ENCODE data around the gene AGFG2. TPM values are rescaled to one million over a fixed set of nuclear protein-coding genes. Genes with fewer than 3 reads are reported as not detected.

AGFG2 gene
- total and polyA plus RNA-seq, 2 of the 13 experiments (the other 11 are each of a cell fraction or from before 2014, with no cell fraction given): 125 to 132 TPM

- TF ChIP-seq, protein P1, sequence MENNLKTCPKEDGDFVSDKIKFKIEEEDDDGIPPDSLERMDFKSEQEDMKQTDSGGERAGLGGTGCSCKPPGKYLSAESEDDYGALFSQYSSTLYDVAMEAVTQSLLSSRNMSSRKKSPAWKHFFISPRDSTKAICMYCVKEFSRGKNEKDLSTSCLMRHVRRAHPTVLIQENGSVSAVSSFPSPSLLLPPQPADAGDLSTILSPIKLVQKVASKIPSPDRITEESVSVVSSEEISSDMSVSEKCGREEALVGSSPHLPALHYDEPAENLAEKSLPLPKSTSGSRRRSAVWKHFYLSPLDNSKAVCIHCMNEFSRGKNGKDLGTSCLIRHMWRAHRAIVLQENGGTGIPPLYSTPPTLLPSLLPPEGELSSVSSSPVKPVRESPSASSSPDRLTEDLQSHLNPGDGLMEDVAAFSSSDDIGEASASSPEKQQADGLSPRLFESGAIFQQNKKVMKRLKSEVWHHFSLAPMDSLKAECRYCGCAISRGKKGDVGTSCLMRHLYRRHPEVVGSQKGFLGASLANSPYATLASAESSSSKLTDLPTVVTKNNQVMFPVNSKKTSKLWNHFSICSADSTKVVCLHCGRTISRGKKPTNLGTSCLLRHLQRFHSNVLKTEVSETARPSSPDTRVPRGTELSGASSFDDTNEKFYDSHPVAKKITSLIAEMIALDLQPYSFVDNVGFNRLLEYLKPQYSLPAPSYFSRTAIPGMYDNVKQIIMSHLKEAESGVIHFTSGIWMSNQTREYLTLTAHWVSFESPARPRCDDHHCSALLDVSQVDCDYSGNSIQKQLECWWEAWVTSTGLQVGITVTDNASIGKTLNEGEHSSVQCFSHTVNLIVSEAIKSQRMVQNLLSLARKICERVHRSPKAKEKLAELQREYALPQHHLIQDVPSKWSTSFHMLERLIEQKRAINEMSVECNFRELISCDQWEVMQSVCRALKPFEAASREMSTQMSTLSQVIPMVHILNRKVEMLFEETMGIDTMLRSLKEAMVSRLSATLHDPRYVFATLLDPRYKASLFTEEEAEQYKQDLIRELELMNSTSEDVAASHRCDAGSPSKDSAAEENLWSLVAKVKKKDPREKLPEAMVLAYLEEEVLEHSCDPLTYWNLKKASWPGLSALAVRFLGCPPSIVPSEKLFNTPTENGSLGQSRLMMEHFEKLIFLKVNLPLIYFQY (CRISPR knock-in tag; IDR thresholded peaks at IDR 0.05; ENCODE audit: borderline replicate concordance): no peak; the same call in 1 of the 2 replicates
- TF ChIP-seq, protein P2, sequence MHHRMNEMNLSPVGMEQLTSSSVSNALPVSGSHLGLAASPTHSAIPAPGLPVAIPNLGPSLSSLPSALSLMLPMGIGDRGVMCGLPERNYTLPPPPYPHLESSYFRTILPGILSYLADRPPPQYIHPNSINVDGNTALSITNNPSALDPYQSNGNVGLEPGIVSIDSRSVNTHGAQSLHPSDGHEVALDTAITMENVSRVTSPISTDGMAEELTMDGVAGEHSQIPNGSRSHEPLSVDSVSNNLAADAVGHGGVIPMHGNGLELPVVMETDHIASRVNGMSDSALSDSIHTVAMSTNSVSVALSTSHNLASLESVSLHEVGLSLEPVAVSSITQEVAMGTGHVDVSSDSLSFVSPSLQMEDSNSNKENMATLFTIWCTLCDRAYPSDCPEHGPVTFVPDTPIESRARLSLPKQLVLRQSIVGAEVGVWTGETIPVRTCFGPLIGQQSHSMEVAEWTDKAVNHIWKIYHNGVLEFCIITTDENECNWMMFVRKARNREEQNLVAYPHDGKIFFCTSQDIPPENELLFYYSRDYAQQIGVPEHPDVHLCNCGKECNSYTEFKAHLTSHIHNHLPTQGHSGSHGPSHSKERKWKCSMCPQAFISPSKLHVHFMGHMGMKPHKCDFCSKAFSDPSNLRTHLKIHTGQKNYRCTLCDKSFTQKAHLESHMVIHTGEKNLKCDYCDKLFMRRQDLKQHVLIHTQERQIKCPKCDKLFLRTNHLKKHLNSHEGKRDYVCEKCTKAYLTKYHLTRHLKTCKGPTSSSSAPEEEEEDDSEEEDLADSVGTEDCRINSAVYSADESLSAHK (CRISPR knock-in tag; IDR thresholded peaks at IDR 0.05; ENCODE audit: borderline replicate concordance): 0 out of 2 replicates have a peak, but pooled peaks have one; percentile 37
- TF ChIP-seq, protein P3, sequence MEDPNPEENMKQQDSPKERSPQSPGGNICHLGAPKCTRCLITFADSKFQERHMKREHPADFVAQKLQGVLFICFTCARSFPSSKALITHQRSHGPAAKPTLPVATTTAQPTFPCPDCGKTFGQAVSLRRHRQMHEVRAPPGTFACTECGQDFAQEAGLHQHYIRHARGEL (CRISPR knock-in tag; IDR thresholded peaks at IDR 0.05): no peak
- TF ChIP-seq MXD4 (CRISPR knock-in tag; IDR thresholded peaks at IDR 0.05) (peak; percentile 81), HNRNPUL1 (IDR thresholded peaks at IDR 0.05; ENCODE audit: low read depth, low read length) (peak; percentile 63; the same call in 1 of the 2 replicates), RARG (CRISPR knock-in tag; IDR thresholded peaks at IDR 0.05; ENCODE audit: low read depth) (no peak), FOXA3 (CRISPR knock-in tag; IDR thresholded peaks at IDR 0.05) (peak; percentile 45; the same call in 1 of the 2 replicates), SP2 (CRISPR knock-in tag; IDR thresholded peaks at IDR 0.05) (no peak), THYN1 (CRISPR knock-in tag; IDR thresholded peaks at IDR 0.05; ENCODE audit: borderline replicate concordance, low read depth) (no peak), GZF1 (CRISPR knock-in tag; IDR thresholded peaks at IDR 0.05) (no peak), MYC (CRISPR knock-in tag; IDR thresholded peaks at IDR 0.05; ENCODE audit: borderline replicate concordance) (peak; percentile 32; the same call in 1 of the 2 replicates), NBN (conservative IDR thresholded peaks at IDR 0.05) (no peak)
- TF ChIP-seq, protein P4, sequence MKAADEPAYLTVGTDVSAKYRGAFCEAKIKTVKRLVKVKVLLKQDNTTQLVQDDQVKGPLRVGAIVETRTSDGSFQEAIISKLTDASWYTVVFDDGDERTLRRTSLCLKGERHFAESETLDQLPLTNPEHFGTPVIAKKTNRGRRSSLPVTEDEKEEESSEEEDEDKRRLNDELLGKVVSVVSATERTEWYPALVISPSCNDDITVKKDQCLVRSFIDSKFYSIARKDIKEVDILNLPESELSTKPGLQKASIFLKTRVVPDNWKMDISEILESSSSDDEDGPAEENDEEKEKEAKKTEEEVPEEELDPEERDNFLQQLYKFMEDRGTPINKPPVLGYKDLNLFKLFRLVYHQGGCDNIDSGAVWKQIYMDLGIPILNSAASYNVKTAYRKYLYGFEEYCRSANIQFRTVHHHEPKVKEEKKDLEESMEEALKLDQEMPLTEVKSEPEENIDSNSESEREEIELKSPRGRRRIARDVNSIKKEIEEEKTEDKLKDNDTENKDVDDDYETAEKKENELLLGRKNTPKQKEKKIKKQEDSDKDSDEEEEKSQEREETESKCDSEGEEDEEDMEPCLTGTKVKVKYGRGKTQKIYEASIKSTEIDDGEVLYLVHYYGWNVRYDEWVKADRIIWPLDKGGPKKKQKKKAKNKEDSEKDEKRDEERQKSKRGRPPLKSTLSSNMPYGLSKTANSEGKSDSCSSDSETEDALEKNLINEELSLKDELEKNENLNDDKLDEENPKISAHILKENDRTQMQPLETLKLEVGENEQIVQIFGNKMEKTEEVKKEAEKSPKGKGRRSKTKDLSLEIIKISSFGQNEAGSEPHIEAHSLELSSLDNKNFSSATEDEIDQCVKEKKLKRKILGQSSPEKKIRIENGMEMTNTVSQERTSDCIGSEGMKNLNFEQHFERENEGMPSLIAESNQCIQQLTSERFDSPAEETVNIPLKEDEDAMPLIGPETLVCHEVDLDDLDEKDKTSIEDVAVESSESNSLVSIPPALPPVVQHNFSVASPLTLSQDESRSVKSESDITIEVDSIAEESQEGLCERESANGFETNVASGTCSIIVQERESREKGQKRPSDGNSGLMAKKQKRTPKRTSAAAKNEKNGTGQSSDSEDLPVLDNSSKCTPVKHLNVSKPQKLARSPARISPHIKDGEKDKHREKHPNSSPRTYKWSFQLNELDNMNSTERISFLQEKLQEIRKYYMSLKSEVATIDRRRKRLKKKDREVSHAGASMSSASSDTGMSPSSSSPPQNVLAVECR (CRISPR knock-in tag; IDR thresholded peaks at IDR 0.05; ENCODE audit: borderline replicate concordance): peak; percentile 88
- TF ChIP-seq, protein P5, sequence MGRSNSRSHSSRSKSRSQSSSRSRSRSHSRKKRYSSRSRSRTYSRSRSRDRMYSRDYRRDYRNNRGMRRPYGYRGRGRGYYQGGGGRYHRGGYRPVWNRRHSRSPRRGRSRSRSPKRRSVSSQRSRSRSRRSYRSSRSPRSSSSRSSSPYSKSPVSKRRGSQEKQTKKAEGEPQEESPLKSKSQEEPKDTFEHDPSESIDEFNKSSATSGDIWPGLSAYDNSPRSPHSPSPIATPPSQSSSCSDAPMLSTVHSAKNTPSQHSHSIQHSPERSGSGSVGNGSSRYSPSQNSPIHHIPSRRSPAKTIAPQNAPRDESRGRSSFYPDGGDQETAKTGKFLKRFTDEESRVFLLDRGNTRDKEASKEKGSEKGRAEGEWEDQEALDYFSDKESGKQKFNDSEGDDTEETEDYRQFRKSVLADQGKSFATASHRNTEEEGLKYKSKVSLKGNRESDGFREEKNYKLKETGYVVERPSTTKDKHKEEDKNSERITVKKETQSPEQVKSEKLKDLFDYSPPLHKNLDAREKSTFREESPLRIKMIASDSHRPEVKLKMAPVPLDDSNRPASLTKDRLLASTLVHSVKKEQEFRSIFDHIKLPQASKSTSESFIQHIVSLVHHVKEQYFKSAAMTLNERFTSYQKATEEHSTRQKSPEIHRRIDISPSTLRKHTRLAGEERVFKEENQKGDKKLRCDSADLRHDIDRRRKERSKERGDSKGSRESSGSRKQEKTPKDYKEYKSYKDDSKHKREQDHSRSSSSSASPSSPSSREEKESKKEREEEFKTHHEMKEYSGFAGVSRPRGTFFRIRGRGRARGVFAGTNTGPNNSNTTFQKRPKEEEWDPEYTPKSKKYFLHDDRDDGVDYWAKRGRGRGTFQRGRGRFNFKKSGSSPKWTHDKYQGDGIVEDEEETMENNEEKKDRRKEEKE (IDR thresholded peaks at IDR 0.05): no peak
Measured at GRCh38 chr7:100585511-100586265, 46.7 kb downstream of the AGFG2 start, which contains the start of gene LRCH4 (continued).
